CD4-positive, alpha-beta T cell treated with Interleukin-6 for 4 hours (primary cell): ENCODE measurements around the gene ZNF425.
"Not testable (repeated sequence)": the region's sequence is repeated elsewhere in the genome, so short reads cannot be mapped to it uniquely, and the experiment has no call there.

Source experiments
- DNase-seq: peaks from one replicate; pipeline ENCODE4 v3.0.0-alpha.2; 2020; ENCODE audit warnings: mixed read lengths

The ZNF425 gene

GRCh38 chr7:149072438-149072775 is 53.7 kb downstream of the ZNF425 start:
- no peak for DNase-seq

GRCh38 chr7:149071641-149072437 is 54.3 kb downstream of the ZNF425 start:
- peak; percentile 63 for DNase-seq

- no peak for DNase-seq
Observed at GRCh38 chr7:149071182-149071635, 54.9 kb downstream of the ZNF425 start.

GRCh38 chr7:149070372-149071125 is 55.6 kb downstream of the ZNF425 start:
- DNase-seq: no peak

- peak; percentile 17 for DNase-seq
Observed at GRCh38 chr7:149067869-149068268, 58.3 kb downstream of the ZNF425 start.

GRCh38 chr7:149063476-149063875 is 62.6 kb downstream of the ZNF425 start:
- no peak for DNase-seq

GRCh38 chr7:149062217-149062899 is 63.8 kb downstream of the ZNF425 start:
- not testable (repeated sequence) for DNase-seq

GRCh38 chr7:149060156-149060555 is 66.0 kb downstream of the ZNF425 start:
- no peak for DNase-seq

GRCh38 chr7:149053885-149054284 is 72.2 kb downstream of the ZNF425 start:
- DNase-seq: no peak

GRCh38 chr7:149053384-149053783 is 72.7 kb downstream of the ZNF425 start:
- no peak for DNase-seq
